ENCODE data around the gene SUPT5H.
A peak's percentile ranks its signal among the peaks of the same experiment; 100 is the strongest.

Gene SUPT5H

DNA sequence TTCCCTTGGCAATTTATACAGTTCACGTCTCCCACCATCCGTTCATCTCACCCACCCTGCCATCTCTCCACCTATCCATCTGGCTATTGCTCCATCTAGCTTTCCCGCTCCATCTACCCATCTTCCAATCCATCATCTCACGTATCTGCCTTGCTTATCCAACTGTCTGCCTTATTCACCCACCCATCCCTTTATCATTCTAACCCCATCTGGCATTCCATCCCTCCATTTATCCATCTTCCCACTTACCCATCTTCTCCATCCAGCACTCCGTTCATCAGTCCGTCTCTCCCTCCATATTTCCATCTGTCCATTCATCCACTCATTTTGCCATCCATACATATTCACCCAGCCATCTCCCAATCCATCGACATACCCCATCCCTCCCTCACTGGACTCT is 19.6 kb upstream of the SUPT5H start:
- peaks cover 42% of the 10 kb centered on the region for H3K36me3 ChIP-seq (ENCODE audit: insufficient read depth, low read length)
- H3K27me3 ChIP-seq (ENCODE audit: insufficient read depth, low read length), result no peaks in the 10 kb centered on the region
- H3K4me1 ChIP-seq (ENCODE audit: insufficient read depth, low read length), result peaks cover 22% of the 10 kb centered on the region
- no peaks in the 10 kb centered on the region for H3K9me3 ChIP-seq (ENCODE audit: low read length)
- no peak overlapping the region for H2AFZ ChIP-seq (ENCODE audit: low read depth, low read length)
- no peak overlapping the region for H3K4me3 ChIP-seq (ENCODE audit: low read length)

DNA sequence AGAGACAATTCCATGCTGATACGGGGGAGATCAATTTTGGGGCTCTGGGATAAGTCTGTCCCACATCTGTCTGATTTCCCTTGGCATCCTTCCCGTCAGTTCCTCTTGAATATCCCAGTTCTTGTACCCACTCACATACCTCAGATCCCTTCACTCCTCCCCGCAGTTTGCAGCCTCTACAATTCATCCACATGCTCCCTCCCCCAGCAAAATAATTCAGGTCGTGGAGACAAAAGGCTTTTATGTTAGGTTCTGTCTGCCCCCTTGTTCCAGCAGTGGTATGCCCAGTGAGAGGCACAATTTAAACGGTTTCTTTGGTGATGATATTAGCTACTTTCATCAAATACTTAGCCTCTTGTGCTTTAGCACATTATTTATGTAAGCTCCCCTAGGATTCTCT is 19.2 kb upstream of the SUPT5H start:
- peaks cover 38% of the 10 kb centered on the region for H3K36me3 ChIP-seq (ENCODE audit: insufficient read depth, low read length)
- no peaks in the 10 kb centered on the region for H3K27me3 ChIP-seq (ENCODE audit: insufficient read depth, low read length)
- no peak overlapping the region for H3K4me3 ChIP-seq (ENCODE audit: low read length)
- H2AFZ ChIP-seq (ENCODE audit: low read depth, low read length), result no peak overlapping the region
- H3K9me3 ChIP-seq (ENCODE audit: low read length), result no peaks in the 10 kb centered on the region
- H3K4me1 ChIP-seq (ENCODE audit: insufficient read depth, low read length), result peaks cover 22% of the 10 kb centered on the region

- Histone ChIP-seq H2AFZ (ENCODE audit: low read depth, low read length) (no peak overlapping the region), H3K27me3 (ENCODE audit: insufficient read depth, low read length) (no peaks in the 10 kb centered on the region), H3K4me1 (ENCODE audit: insufficient read depth, low read length) (peaks cover 22% of the 10 kb centered on the region), H3K9me3 (ENCODE audit: low read length) (no peaks in the 10 kb centered on the region), H3K4me3 (ENCODE audit: low read length) (no peak overlapping the region), H3K36me3 (ENCODE audit: insufficient read depth, low read length) (peaks cover 36% of the 10 kb centered on the region)
These were observed 17.7 kb upstream of the SUPT5H start for GRCh38 chr19:39427707-39428106.

GRCh38 chr19:39428283-39429112 is 16.9 kb upstream of the SUPT5H start:
- Histone ChIP-seq H3K27me3 (ENCODE audit: insufficient read depth, low read length) (no peaks in the 10 kb centered on the region), H3K9me3 (ENCODE audit: low read length) (no peaks in the 10 kb centered on the region), H3K4me1 (ENCODE audit: insufficient read depth, low read length) (peaks cover 22% of the 10 kb centered on the region), H2AFZ (ENCODE audit: low read depth, low read length) (no peak overlapping the region), H3K36me3 (ENCODE audit: insufficient read depth, low read length) (peaks cover 36% of the 10 kb centered on the region), H3K4me3 (ENCODE audit: low read length) (no peak overlapping the region)

- Histone ChIP-seq H2AFZ (ENCODE audit: low read depth, low read length) (no peak overlapping the region), H3K27me3 (ENCODE audit: insufficient read depth, low read length) (no peaks in the 10 kb centered on the region), H3K9me3 (ENCODE audit: low read length) (no peaks in the 10 kb centered on the region), H3K4me1 (ENCODE audit: insufficient read depth, low read length) (peaks cover 28% of the 10 kb centered on the region), H3K36me3 (ENCODE audit: insufficient read depth, low read length) (peaks cover 27% of the 10 kb centered on the region), H3K4me3 (ENCODE audit: low read length) (no peak overlapping the region)
These were observed 14.4 kb upstream of the SUPT5H start for GRCh38 chr19:39430675-39431593.

- Histone ChIP-seq H3K27me3 (ENCODE audit: insufficient read depth, low read length) (no peaks in the 10 kb centered on the region), H3K4me1 (ENCODE audit: insufficient read depth, low read length) (peaks cover 28% of the 10 kb centered on the region), H3K4me3 (ENCODE audit: low read length) (no peak overlapping the region), H2AFZ (ENCODE audit: low read depth, low read length) (no peak overlapping the region), H3K9me3 (ENCODE audit: low read length) (no peaks in the 10 kb centered on the region), H3K36me3 (ENCODE audit: insufficient read depth, low read length) (peaks cover 26% of the 10 kb centered on the region)
These were observed 12.7 kb upstream of the SUPT5H start for GRCh38 chr19:39432677-39433025.

DNA sequence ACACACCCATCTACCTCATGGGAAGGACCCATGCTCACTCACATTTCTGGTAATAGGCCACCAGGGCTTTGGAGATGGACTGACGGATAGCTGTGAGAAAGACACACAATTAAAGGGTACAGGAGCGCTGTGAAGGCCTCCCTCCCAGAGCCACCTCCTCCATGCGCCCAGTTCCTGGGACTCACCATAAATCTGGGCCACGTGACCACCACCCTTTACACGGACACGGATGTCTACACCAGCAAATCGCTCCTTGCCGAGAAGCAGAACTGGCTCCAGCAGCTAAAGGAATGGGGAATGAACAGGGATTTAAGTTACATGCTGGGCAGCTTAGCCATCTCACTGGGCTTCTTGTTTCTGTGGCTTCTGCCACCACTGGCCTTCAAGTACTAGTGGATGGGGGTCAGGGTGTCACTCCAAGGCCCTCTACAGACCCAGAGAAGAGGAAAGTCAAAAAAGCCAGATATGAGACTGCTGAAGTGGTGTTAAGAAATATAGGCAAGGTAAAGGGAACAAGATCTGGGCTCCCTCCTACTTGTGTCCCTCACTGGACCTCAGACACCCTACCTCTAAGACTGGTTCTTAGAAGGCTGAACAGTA is 11.8 kb upstream of the SUPT5H start:
- Histone ChIP-seq H3K27me3 (ENCODE audit: insufficient read depth, low read length) (no peaks in the 10 kb centered on the region), H3K4me3 (ENCODE audit: low read length) (no peak overlapping the region)

DNA sequence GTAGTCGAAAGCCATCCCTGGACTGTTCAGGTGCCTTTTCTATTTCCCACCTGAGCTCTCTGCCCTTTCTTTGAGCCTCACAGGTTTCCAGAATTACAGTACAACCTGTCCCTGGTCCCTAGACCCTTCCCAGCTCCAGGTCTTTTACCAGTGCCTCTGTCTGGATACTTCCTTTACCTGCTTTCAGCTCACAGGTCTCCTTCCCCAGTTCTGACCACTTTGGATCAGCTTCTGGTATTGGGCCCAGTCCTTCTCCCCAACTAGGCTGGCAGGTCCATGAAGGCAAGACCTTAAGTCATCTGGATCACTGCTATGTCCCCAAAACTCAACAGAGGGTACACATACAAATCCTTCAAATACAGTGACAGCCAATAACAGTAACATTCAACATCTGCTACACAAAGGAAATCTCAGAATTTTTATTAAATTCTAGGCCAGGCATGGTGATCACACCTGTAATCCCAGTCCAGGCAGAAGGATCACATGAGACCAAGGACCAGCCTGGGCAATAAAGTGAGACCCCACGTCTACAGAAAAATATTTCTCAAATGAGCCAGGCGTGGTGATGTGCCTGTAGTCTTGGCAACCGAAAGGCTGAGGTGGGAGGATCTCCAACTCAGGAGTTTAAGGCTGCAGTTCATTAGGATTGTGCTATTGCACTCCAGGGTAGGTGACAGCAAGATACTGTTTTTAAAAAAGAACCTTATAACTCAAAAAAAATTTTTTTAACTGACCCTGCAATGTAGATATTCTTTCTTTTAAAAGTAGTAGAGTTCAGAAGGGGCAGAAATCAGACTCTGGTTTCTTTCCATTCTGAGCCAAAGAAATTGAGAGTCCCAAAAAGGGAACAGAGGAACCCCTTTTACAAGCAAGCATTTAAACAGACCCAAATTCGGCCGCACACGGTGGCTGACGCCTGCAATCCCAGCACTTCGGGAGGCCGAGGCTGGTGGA is 11.0 kb upstream of the SUPT5H start:
- Histone ChIP-seq H2AFZ (ENCODE audit: low read depth, low read length) (no peak overlapping the region), H3K9me3 (ENCODE audit: low read length) (no peaks in the 10 kb centered on the region), H3K36me3 (ENCODE audit: insufficient read depth, low read length) (peaks cover 26% of the 10 kb centered on the region), H3K27me3 (ENCODE audit: insufficient read depth, low read length) (no peaks in the 10 kb centered on the region), H3K4me3 (ENCODE audit: low read length) (peak overlapping the region; percentile 78), H3K4me1 (ENCODE audit: insufficient read depth, low read length) (peaks cover 18% of the 10 kb centered on the region)

More for the DNA sequence above, 11.8 kb upstream of the SUPT5H start:
- H3K36me3 ChIP-seq (ENCODE audit: insufficient read depth, low read length), result peaks cover 26% of the 10 kb centered on the region
- no peak overlapping the region for H2AFZ ChIP-seq (ENCODE audit: low read depth, low read length)
- peaks cover 21% of the 10 kb centered on the region for H3K4me1 ChIP-seq (ENCODE audit: insufficient read depth, low read length)
- H3K9me3 ChIP-seq (ENCODE audit: low read length), result no peaks in the 10 kb centered on the region

DNA sequence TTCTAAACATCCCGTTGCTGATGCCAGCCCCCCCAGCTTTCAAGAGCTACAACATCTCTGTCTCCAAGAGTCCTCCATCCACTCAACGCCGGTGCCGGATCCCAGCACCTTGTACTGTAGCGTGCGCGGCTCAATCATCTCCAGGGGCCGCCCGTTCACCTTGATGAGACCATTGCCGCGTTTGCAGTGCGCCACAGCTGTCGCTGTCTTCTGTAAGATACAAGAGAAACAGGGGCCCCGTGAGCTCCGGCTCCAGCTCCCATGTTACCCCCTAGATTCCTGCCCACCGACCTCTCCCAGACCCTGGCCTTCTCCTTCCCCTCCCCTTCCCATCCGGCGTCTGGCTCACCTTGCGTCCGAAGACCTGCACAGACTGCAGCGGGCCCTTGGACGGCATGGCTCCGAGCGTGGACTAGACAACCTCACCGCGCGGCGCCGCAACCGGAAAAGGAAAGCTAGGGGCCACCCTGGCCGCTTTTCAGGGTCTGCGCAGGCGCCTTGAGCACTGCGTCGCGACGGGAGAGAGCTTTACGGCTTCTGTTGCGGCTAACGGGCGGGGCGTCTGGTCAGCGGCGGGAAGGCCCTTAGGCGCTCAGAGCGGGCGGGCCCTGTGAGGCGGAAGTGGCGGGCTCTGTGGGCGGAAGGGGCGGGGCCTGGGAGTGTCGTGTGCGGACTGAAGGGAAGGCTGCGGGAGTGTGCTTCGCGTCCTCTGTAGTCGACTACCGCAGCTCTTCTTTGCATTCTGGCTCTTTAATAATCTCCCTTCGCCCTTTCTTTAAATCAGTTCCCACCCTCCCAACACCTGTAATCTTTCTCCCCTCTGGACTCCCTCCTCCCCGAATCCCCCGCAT is 9.7 kb upstream of the SUPT5H start, which contains the start of gene RPS16:
Gene RPS16 (minus strand): TSS at position 451 of the 851 bp plus-strand sequence. CDS start 54 bp downstream, at position 397.
- Histone ChIP-seq H3K4me1 (ENCODE audit: insufficient read depth, low read length) (peaks cover 18% of the 10 kb centered on the region), H3K36me3 (ENCODE audit: insufficient read depth, low read length) (peaks cover 26% of the 10 kb centered on the region), H3K9me3 (ENCODE audit: low read length) (no peaks in the 10 kb centered on the region)

GRCh38 chr19:39436350-39436716 is 9.0 kb upstream of the SUPT5H start:
- peak overlapping the region; percentile 78 for H3K4me3 ChIP-seq (ENCODE audit: low read length)
- H3K36me3 ChIP-seq (ENCODE audit: insufficient read depth, low read length), result peaks cover 26% of the 10 kb centered on the region
- peaks cover 18% of the 10 kb centered on the region for H3K4me1 ChIP-seq (ENCODE audit: insufficient read depth, low read length)
- H3K27me3 ChIP-seq (ENCODE audit: insufficient read depth, low read length), result no peaks in the 10 kb centered on the region
- no peak overlapping the region for H2AFZ ChIP-seq (ENCODE audit: low read depth, low read length)
- no peaks in the 10 kb centered on the region for H3K9me3 ChIP-seq (ENCODE audit: low read length)

More for the DNA sequence above, 9.7 kb upstream of the SUPT5H start, which contains the start of gene RPS16:
- Histone ChIP-seq H2AFZ (ENCODE audit: low read depth, low read length) (no peak within 1 kb of the TSS), H3K4me3 (ENCODE audit: low read length) (peak within 1 kb of the TSS; percentile 78), H3K27me3 (ENCODE audit: insufficient read depth, low read length) (no peaks in the 10 kb centered on the region)

DNA sequence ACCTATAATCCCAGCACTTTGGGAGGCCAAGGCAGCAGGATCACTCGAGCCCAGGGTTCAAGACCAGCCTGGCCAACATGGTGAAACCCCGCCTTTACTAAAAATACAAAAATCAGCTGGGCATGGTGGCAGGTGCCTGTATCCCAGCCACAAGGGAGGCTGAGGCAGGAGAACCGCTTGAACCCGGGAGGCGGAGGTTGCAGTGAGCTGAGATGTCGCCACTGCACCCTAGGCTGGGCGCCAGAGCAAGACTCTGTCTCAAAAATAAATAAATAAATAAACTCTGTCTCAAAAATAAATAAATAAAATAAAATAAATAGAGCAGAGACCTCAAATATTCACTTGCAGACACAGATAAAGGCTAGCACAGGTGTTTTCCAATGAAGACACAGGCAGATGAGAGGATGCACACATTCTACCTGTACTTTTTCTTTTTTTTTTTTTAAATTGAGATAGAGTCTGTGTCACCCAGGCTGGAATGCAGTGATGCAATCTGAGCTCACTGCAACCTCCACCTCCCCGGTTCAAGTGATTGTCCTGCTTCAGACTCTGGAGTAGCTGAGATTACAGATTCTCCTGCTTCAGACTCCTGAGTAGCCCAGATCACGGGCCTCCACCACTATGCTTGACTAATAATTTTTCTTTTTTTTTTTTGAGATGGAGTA is 7.0 kb upstream of the SUPT5H start:
- Histone ChIP-seq H3K4me3 (ENCODE audit: low read length) (no peak overlapping the region), H3K36me3 (ENCODE audit: insufficient read depth, low read length) (peaks cover 14% of the 10 kb centered on the region), H2AFZ (ENCODE audit: low read depth, low read length) (no peak overlapping the region), H3K27me3 (ENCODE audit: insufficient read depth, low read length) (no peaks in the 10 kb centered on the region), H3K9me3 (ENCODE audit: low read length) (no peaks in the 10 kb centered on the region), H3K4me1 (ENCODE audit: insufficient read depth, low read length) (peaks cover 18% of the 10 kb centered on the region)
